Fibroblast of the aortic adventitia (primary cell): Measurements from ENCODE around the gene MTMR2. TPM values are rescaled to one million over a fixed set of nuclear protein-coding genes. Genes with fewer than 3 reads are reported as not detected.
A peak's percentile ranks its signal among the peaks of the same experiment; 100 is the strongest.

Source experiments
- DNase-seq: peaks from one replicate; pipeline ENCODE4 v3.0.0-alpha.2; 2010; ENCODE audit warnings: low read depth
- H3K4me3 ChIP-seq: 2 replicates; pipeline ENCODE4 v1.5.1; 2011; ENCODE audit warnings: low read depth, mild to moderate bottlenecking, control low read depth, low read length, moderate library complexity
- total RNA-seq: library from RNA; depleted of rRNA; stranded (reverse); fragments of >200 nt; gene quantifications from 2 replicates; pipeline ENCODE4 v1.2.3, GENCODE V29; 2012; ENCODE audit warnings: low replicate concordance
- TF ChIP-seq, protein P1 (sequence below): IDR thresholded peaks from 2 replicates; pipeline ENCODE4 v1.5.1; 2011; ENCODE audit warnings: mild to moderate bottlenecking, low read length, control low read depth, inconsistent platforms; ENCODE audit not compliant: insufficient read depth

The MTMR2 gene
- total RNA-seq, 1 donor = 31.9 TPM

DNA sequence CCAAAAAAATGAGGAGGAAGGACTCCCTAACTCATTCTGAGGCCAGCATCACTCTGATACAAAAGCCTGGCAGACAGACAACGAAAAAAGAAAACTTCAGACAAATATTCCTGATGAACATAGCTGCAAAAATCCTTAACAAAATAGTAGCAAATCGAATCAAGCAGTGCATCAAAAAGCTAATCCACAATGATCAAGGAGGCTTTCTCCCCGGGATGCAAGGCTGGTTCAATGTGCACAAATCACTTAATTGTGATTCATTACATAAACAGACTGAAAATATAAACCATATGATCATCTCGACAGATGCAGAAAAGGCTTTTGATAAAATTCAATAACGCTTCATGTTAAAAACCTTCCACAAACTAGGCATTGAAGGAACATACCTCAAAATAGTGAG, 16.4 kb downstream of the MTMR2 start:
- no peak for DNase-seq
- TF ChIP-seq, protein P1, sequence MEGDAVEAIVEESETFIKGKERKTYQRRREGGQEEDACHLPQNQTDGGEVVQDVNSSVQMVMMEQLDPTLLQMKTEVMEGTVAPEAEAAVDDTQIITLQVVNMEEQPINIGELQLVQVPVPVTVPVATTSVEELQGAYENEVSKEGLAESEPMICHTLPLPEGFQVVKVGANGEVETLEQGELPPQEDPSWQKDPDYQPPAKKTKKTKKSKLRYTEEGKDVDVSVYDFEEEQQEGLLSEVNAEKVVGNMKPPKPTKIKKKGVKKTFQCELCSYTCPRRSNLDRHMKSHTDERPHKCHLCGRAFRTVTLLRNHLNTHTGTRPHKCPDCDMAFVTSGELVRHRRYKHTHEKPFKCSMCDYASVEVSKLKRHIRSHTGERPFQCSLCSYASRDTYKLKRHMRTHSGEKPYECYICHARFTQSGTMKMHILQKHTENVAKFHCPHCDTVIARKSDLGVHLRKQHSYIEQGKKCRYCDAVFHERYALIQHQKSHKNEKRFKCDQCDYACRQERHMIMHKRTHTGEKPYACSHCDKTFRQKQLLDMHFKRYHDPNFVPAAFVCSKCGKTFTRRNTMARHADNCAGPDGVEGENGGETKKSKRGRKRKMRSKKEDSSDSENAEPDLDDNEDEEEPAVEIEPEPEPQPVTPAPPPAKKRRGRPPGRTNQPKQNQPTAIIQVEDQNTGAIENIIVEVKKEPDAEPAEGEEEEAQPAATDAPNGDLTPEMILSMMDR = no peak
- H3K4me3 ChIP-seq = no peak overlapping the region

DNA sequence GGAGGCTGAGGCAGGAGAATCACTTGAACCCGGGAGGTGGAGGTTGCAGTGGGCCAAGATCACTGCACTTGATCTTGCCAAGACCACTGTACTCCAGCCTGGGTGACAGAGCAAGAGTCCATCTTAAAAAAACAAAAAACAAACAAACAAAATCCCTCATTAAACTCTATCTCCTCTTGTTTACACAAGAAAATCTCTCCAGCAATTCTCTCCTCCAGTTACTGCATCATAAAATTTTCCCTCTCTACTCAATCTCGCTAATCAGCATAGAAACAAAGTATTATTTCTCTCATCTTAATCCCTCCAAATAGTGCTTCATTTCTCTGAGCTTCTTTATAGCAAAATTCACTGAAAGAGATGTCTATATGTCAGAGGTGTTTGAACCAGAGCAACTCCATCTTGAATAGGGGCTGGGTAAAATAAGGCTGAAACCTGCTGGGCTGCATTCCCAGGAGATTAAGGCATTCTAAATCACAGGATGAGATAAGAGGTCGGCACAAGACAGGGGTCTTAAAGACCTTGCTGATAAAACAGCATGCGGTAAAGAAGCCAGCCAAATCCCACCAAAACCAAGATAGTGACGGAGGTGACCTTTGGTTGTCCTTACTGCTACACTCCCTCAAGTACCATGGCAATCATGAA, 19.8 kb downstream of the MTMR2 start:
- DNase-seq = no peak
- TF ChIP-seq, protein P1 = no peak

GRCh38 chr11:95898782-95899181, 25.1 kb downstream of the MTMR2 start:
- no peak overlapping the region for H3K4me3 ChIP-seq
- TF ChIP-seq, protein P1 = no peak
- no peak for DNase-seq

More for the DNA sequence above, 19.8 kb downstream of the MTMR2 start:
- no peak overlapping the region for H3K4me3 ChIP-seq

GRCh38 chr11:95897731-95898130, 26.2 kb downstream of the MTMR2 start:
- H3K4me3 ChIP-seq = no peak overlapping the region
- DNase-seq = peak; percentile 72
- TF ChIP-seq, protein P1 = no peak

GRCh38 chr11:95895815-95896214, 28.1 kb downstream of the MTMR2 start:
- no peak overlapping the region for H3K4me3 ChIP-seq
- TF ChIP-seq, protein P1 = no peak
- DNase-seq = no peak

DNA sequence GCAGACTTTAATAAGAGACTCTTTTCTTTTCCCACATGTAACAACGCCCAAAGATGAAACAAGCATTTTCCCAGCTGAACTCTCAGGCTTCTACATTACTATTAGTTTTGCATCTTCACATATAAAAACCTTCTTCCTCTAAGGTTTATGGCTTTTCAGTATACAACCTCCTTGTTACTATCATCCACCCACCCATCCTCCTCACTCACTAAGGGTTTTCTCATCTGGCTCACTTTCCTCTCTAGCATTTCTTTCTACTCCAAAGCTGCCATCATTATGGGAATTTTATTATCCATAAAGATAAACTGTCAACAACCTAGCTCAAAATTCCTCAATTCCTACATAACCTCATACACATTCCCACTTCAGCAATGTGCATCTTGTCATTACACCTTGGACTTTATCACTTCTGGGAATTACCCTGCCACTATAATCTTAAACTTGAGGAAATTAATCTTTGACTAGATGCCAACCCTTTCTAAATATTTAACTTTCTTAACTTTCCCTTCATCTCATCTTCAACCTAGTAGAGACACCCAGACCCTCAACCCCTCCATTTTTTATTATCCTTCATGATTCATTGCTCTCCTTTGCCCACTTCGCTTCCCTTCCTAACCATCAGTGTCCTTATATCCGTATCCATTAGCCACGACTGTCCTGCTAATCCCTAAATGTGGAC, 30.9 kb downstream of the MTMR2 start:
- no peak overlapping the region for H3K4me3 ChIP-seq
- TF ChIP-seq, protein P1 = no peak
- DNase-seq = no peak
